ENCODE data around the gene RPL32. TPM values are rescaled to one million over a fixed set of nuclear protein-coding genes. Genes with fewer than 3 reads are reported as not detected.
"Not testable (repeated sequence)": the region's sequence is repeated elsewhere in the genome, so short reads cannot be mapped to it uniquely, and the experiment has no call there.

The RPL32 gene
- total and polyA plus RNA-seq, 9 donors = 1,975 to 7,414 (median 2,983) TPM

DNA sequence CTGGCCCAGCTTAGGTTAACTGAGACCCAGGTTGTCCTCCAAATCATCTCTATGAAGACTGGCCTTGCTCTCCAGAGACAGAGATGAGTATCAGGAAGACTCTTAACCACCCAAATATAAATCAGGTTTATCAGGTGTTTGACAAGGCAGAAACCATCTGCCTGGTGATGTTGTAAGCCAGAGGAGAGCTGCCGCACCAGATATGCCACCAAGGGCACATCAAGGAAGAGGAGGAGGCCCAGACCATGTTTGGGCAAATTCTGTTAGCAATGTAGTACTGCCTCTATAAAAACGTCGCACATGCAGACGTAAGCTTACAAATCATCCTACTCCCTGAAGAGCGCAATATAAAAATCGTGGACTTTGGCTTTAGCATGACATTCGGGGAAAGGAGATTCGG, 21.0 kb upstream of the RPL32 start:
- H3K36me3 ChIP-seq = no peaks in the 10 kb centered on the region
- no peaks in the 10 kb centered on the region for H3K9me3 ChIP-seq
- DNase-seq = no peak
- WGBS, 3 donors = 85 to 86% (median 86%) methylated on average over 8 of the region's 8 CpGs
- no peak overlapping the region for H3K27ac ChIP-seq
- no peak overlapping the region for H3K4me3 ChIP-seq
- TF ChIP-seq EP300 (IDR thresholded peaks at IDR 0.05) (no peak), POLR2A (IDR thresholded peaks at IDR 0.05) (no peak)
- intact Hi-C loops (cut with DNase I) = loop anchor here in 1 of 4 donors (10.0 kb wide), 1 partner anchor 122 kb away; no protein-coding TSS in a partner anchor
- no peaks in the 10 kb centered on the region for H3K27me3 ChIP-seq
- H3K4me1 ChIP-seq (ENCODE audit: insufficient read depth) = no peaks in the 10 kb centered on the region

DNA sequence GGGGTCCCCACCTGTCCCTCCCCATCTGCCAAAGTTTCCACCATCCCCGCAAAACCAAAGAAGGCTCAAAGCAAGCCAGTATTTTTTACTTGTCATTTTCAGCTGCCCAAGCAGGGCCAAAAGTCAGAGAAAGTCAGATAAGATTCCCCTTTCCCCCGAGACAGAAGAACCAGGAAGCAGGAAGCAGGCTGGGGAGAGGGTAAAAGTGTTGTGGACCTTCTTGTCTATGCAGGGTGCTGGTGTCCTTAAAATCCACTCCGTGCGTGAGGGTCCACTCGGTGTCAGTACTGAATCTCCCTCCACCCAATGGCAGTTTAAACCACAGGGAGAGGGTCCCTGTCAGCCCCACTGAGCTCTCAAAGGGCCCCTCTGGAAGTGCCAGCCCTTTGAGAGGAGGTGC, 20.2 kb upstream of the RPL32 start:
- no peak overlapping the region for H3K27ac ChIP-seq
- no peaks in the 10 kb centered on the region for H3K27me3 ChIP-seq
- H3K4me3 ChIP-seq = no peak overlapping the region
- WGBS, 3 donors = 76 to 87% (median 78%) methylated on average over 5 of the region's 5 CpGs
- H3K36me3 ChIP-seq = no peaks in the 10 kb centered on the region
- H3K9me3 ChIP-seq = no peaks in the 10 kb centered on the region
- no peak for TF ChIP-seq EP300 (IDR thresholded peaks at IDR 0.05)
- TF ChIP-seq POLR2A (IDR thresholded peaks at IDR 0.05) = no peak
- TF ChIP-seq, protein P1, sequence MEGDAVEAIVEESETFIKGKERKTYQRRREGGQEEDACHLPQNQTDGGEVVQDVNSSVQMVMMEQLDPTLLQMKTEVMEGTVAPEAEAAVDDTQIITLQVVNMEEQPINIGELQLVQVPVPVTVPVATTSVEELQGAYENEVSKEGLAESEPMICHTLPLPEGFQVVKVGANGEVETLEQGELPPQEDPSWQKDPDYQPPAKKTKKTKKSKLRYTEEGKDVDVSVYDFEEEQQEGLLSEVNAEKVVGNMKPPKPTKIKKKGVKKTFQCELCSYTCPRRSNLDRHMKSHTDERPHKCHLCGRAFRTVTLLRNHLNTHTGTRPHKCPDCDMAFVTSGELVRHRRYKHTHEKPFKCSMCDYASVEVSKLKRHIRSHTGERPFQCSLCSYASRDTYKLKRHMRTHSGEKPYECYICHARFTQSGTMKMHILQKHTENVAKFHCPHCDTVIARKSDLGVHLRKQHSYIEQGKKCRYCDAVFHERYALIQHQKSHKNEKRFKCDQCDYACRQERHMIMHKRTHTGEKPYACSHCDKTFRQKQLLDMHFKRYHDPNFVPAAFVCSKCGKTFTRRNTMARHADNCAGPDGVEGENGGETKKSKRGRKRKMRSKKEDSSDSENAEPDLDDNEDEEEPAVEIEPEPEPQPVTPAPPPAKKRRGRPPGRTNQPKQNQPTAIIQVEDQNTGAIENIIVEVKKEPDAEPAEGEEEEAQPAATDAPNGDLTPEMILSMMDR (IDR thresholded peaks at IDR 0.05) = no peak
- DNase-seq = no peak
- intact Hi-C loops (cut with DNase I) = loop anchor here in 2 of 4 donors (1.0 to 10.0 kb wide), 2 partner anchors 13 to 123 kb away; no protein-coding TSS in a partner anchor
- no peaks in the 10 kb centered on the region for H3K4me1 ChIP-seq (ENCODE audit: insufficient read depth)

DNA sequence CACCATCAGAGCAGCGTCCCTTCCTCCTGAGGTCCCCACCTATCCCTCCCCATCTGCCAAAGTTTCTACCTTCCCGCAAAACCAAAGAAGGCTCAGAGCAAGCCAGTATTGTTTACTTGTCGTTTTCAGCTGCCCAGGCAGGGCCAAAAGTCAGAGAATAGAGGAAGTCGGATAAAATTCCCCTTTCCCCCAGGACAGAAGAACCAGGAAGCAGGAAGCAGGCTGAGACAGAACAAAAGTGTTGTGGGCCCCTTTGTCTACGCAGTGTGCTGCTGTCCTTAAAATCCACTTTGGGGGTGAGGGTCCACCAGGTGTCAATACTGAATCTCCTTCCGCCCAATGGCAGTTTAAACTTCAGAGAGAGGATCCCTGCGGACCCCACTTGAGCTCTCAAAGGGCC, 18.5 kb upstream of the RPL32 start:
- TF ChIP-seq POLR2A (IDR thresholded peaks at IDR 0.05) = no peak
- TF ChIP-seq EP300 (IDR thresholded peaks at IDR 0.05) = no peak
- TF ChIP-seq, protein P1 (IDR thresholded peaks at IDR 0.05) = no peak
- DNase-seq = no peak
- Histone ChIP-seq H3K27me3 (no peaks in the 10 kb centered on the region), H3K4me3 (no peak overlapping the region), H3K4me1 (ENCODE audit: insufficient read depth) (no peaks in the 10 kb centered on the region), H3K36me3 (no peaks in the 10 kb centered on the region), H3K27ac (no peak overlapping the region), H3K9me3 (no peaks in the 10 kb centered on the region)
- intact Hi-C loops (cut with DNase I) = loop anchor here in 1 of 4 donors (10.0 kb wide), 1 partner anchor 125 kb away; no protein-coding TSS in a partner anchor
- WGBS, 3 donors = 77 to 85% (median 83%) methylated on average over 7 of the region's 7 CpGs

DNA sequence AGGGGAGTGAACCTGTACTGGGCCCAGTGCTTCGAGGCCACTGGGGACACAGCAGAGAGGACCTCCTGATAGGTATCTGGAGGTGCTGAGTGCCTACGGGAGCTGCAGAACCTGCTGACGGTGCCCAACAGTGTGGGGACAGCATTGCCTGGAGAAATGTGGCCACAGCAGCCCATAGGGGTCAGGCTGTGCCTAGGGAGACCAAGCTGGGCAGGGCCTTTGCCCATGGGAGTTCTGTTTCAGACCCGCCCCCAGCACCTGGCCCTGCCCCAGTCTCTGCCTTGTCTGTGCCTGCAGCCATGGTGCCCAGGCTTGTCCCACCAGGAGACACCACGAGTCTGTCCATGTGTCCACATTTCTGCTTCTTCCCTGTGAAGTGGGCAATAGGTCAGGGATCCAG, 15.3 kb upstream of the RPL32 start:
- 86 to 89% (median 87%) methylated on average over 5 of the region's 5 CpGs for WGBS, 3 donors
- H3K9me3 ChIP-seq = no peaks in the 10 kb centered on the region
- no peaks in the 10 kb centered on the region for H3K36me3 ChIP-seq
- no peak for TF ChIP-seq POLR2A (IDR thresholded peaks at IDR 0.05)
- no peak for TF ChIP-seq EP300 (IDR thresholded peaks at IDR 0.05)
- TF ChIP-seq, protein P1 (IDR thresholded peaks at IDR 0.05) = no peak
- H3K4me1 ChIP-seq (ENCODE audit: insufficient read depth) = no peaks in the 10 kb centered on the region
- DNase-seq = no peak
- H3K27me3 ChIP-seq = no peaks in the 10 kb centered on the region
- no peak overlapping the region for H3K4me3 ChIP-seq
- intact Hi-C loops (cut with DNase I) = no loop called here
- no peak overlapping the region for H3K27ac ChIP-seq

DNA sequence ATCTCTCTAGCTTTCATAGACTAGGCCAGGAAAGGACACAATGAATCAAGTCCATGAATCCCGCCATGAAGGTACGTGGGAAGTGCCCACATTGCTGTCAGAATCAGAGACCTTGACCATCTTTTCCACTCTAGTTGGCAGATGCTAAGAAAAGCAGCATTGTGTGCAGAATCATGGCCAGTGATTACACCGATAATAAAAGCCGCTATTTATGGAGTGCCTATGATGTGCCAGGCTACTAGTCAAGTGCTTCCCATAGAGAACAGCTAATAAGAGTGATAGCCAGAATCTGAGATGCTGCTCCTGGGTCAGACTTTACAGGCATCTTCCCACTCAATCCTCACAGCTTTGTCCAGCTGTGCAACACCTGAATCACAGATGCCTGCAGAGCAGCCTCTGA, 13.2 kb upstream of the RPL32 start:
- no peaks in the 10 kb centered on the region for H3K9me3 ChIP-seq
- H3K27ac ChIP-seq = no peak overlapping the region
- H3K27me3 ChIP-seq = no peaks in the 10 kb centered on the region
- no peaks in the 10 kb centered on the region for H3K4me1 ChIP-seq (ENCODE audit: insufficient read depth)
- DNase-seq = no peak
- H3K4me3 ChIP-seq = no peak overlapping the region
- intact Hi-C loops (cut with DNase I) = no loop called here
- TF ChIP-seq, protein P1 (IDR thresholded peaks at IDR 0.05) = no peak
- no peak for TF ChIP-seq POLR2A (IDR thresholded peaks at IDR 0.05)
- no peak for TF ChIP-seq EP300 (IDR thresholded peaks at IDR 0.05)
- no peaks in the 10 kb centered on the region for H3K36me3 ChIP-seq
- WGBS, 3 donors = 44 to 65% (median 52%) methylated on average over 4 of the region's 4 CpGs

DNA sequence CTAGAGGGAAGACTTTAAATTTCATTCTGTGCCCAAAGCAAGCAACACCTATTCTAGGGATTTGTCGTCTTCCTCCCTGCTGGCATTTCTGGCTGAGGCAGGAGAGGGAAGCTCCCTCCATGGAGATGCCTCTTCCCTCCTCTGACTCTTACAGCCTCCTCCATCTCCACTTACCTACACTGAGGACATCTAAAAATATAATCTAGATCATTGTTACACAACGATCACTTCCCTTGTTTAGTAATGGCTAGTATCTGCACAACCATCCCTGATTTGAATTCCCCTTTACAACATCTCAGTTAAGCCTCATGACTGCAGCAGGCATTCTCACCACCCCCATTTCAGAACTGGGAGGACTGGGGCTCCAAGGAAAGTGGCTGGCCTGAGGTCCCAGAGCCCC, 12.5 kb upstream of the RPL32 start:
- H3K27me3 ChIP-seq; H3K27ac ChIP-seq; DNase-seq; H3K9me3 ChIP-seq; H3K4me1 ChIP-seq (ENCODE audit: insufficient read depth); H3K36me3 ChIP-seq; intact Hi-C loops (cut with DNase I); H3K4me3 ChIP-seq: not testable (repeated sequence)
- WGBS, 3 donors = 73 to 83% (median 81%) methylated on average over 2 of the region's 2 CpGs
